Neuronal stem cell (in vitro differentiated cells): ENCODE results near the gene TGFBRAP1.

Source experiments
- DNase-seq: peaks from one replicate; pipeline ENCODE4 v3.0.0-alpha.2; 2013; ENCODE audit warnings: low spot score
- H2AFZ ChIP-seq: one replicate; pipeline ENCODE4 v1.6.1; 2013; ENCODE audit warnings: mild to moderate bottlenecking, low read length, inconsistent platforms
- H2AK5ac ChIP-seq: 2 replicates; pipeline ENCODE4 v1.6.1; 2013; ENCODE audit warnings: low read depth, mild to moderate bottlenecking, inconsistent platforms, low read length, moderate library complexity, mixed read lengths
- H2BK120ac ChIP-seq: 2 replicates; pipeline ENCODE4 v1.6.1; 2013; ENCODE audit warnings: low read depth, mild to moderate bottlenecking, inconsistent platforms, low read length, moderate library complexity, mixed read lengths
- H2BK12ac ChIP-seq: one replicate; pipeline ENCODE4 v1.6.1; 2013; ENCODE audit warnings: low read length, inconsistent platforms
- H2BK15ac ChIP-seq: 2 replicates; pipeline ENCODE4 v1.6.1; 2013; ENCODE audit warnings: mild to moderate bottlenecking, low read length, inconsistent platforms, mixed read lengths
- H2BK5ac ChIP-seq: one replicate; pipeline ENCODE4 v1.6.1; 2013; ENCODE audit warnings: inconsistent platforms, mild to moderate bottlenecking, low read length, moderate library complexity
- H3K14ac ChIP-seq: one replicate; pipeline ENCODE4 v1.6.1; 2013; ENCODE audit warnings: low read length, inconsistent platforms
- H3K18ac ChIP-seq: 2 replicates; pipeline ENCODE4 v1.6.1; 2013; ENCODE audit warnings: low read length, inconsistent platforms
- H3K23ac ChIP-seq: 2 replicates; pipeline ENCODE4 v1.6.1; 2013; ENCODE audit warnings: low read depth, mild to moderate bottlenecking, mixed read lengths, low read length, inconsistent platforms; ENCODE audit not compliant: poor library complexity
- H3K27ac ChIP-seq: replicated peaks from 3 replicates; pipeline ENCODE4 v1.5.1; 2013; ENCODE audit warnings: low read length, inconsistent platforms
- H3K27me3 ChIP-seq, 3 experiments: 2 replicates each; pipeline ENCODE4 v1.6.1; 2013; ENCODE audit warnings: low read length in 3 of 3, mild to moderate bottlenecking in 2 of 3, inconsistent platforms in 1 of 3, low read depth in 1 of 3, mixed read lengths in 1 of 3, moderate library complexity in 1 of 3; ENCODE audit not compliant: control insufficient read depth in 3 of 3, insufficient read depth in 3 of 3
- H3K36me3 ChIP-seq, 2 donors: replicated peaks in 1 of 2; 2 replicates each; pipeline ENCODE4 v1.6.1; 2013; ENCODE audit warnings: low read length in 2 of 2; ENCODE audit not compliant: control insufficient read depth in 2 of 2, insufficient read depth in 2 of 2
- H3K4ac ChIP-seq: 2 replicates; pipeline ENCODE4 v1.6.1; 2013; ENCODE audit warnings: inconsistent platforms, mild to moderate bottlenecking, low read length, moderate library complexity
- H3K4me1 ChIP-seq, 2 donors: 1 replicate in 1 of 2; 2 replicates in 1 of 2; pipeline ENCODE4 v1.6.1; 2013; ENCODE audit warnings: low read length in 2 of 2, low read depth in 1 of 2; ENCODE audit not compliant: control insufficient read depth in 2 of 2, insufficient read depth in 1 of 2
- H3K4me2 ChIP-seq: one replicate; pipeline ENCODE4 v1.6.1; 2013; ENCODE audit warnings: mild to moderate bottlenecking, low read length, inconsistent platforms; ENCODE audit not compliant: insufficient read depth, poor library complexity, severe bottlenecking
- H3K4me3 ChIP-seq, 2 donors: 2 replicates each; pipeline ENCODE4 v1.5.1; 2013; ENCODE audit warnings: low read length in 2 of 2, mild to moderate bottlenecking in 2 of 2, inconsistent platforms in 1 of 2, moderate library complexity in 1 of 2
- H3K79me1 ChIP-seq: one replicate; pipeline ENCODE4 v1.6.1; 2013; ENCODE audit warnings: low read depth, mild to moderate bottlenecking, inconsistent platforms, low read length, moderate library complexity
- H3K9ac ChIP-seq: one replicate; pipeline ENCODE4 v1.6.1; 2013; ENCODE audit warnings: mild to moderate bottlenecking, low read depth, low read length, inconsistent platforms; ENCODE audit not compliant: poor library complexity
- H3K9me3 ChIP-seq, 2 donors: replicated peaks in 1 of 2; 2 replicates each; pipeline versions ENCODE3 to v1.6.1; 2013; ENCODE audit warnings: low read length in 2 of 2, mild to moderate bottlenecking in 2 of 2, inconsistent platforms in 1 of 2, low read depth in 1 of 2, mixed read lengths in 1 of 2, moderate library complexity in 1 of 2; ENCODE audit not compliant: control insufficient read depth in 2 of 2, insufficient read depth in 1 of 2
- H4K8ac ChIP-seq: one replicate; pipeline ENCODE4 v1.6.1; 2013; ENCODE audit warnings: low read depth, mild to moderate bottlenecking, inconsistent platforms, low read length, moderate library complexity
- H4K91ac ChIP-seq: one replicate; pipeline ENCODE4 v1.6.1; 2013; ENCODE audit warnings: low read length, low read depth, mild to moderate bottlenecking, inconsistent platforms; ENCODE audit not compliant: poor library complexity
- WGBS, 2 donors: extraction: QIAGEN DNeasy Blood & Tissue Kit; methylation state at CpG; one replicate each; pipeline ENCODE4 v1.1.7; 2013; ENCODE audit warnings: missing lambda C conversion rate in 2 of 2, mixed read lengths in 1 of 2; ENCODE audit not compliant: insufficient read length in 2 of 2, insufficient replicate concordance in 1 of 2; ENCODE audit errors: extremely low coverage in 2 of 2; 5-methylcytosine and 5-hydroxymethylcytosine counted together

TGFBRAP1 gene

GRCh38 chr2:105309147-105309545, 20.4 kb downstream of the TGFBRAP1 start:
- Histone ChIP-seq H4K91ac (no peak overlapping the region), H3K9me3 (peaks cover 0 to 5% of the 10 kb centered on the region in 2 donors), H2BK5ac (no peak overlapping the region), H2AFZ (no peak overlapping the region), H3K4ac (no peak overlapping the region), H3K79me1 (peaks cover 9% of the 10 kb centered on the region), H3K4me2 (no peak overlapping the region), H2BK120ac (no peak overlapping the region), H3K18ac (no peak overlapping the region), H2BK12ac (no peak overlapping the region), H3K36me3 (peaks cover 9 to 30% of the 10 kb centered on the region in 2 donors), H3K23ac (no peak overlapping the region), H3K4me3 (no peak overlapping the region), H3K4me1 (peaks cover 8 to 10% of the 10 kb centered on the region in 2 donors), H3K27me3 (no peaks in the 10 kb centered on the region), H3K9ac (no peak overlapping the region), H2BK15ac (no peak overlapping the region), H3K27ac (no peak overlapping the region), H4K8ac (no peak overlapping the region), H2AK5ac (no peak overlapping the region), H3K14ac (no peak overlapping the region)
- DNase-seq = no peak
- WGBS, 2 donors = no CpG with 5 or more reads among the region's 4 CpGs

GRCh38 chr2:105308382-105309146, 21.0 kb downstream of the TGFBRAP1 start:
- Histone ChIP-seq H3K27ac (no peak overlapping the region), H2AFZ (no peak overlapping the region), H3K9ac (no peak overlapping the region), H3K4me2 (no peak overlapping the region), H4K91ac (no peak overlapping the region), H3K36me3 (peaks cover 9 to 30% of the 10 kb centered on the region in 2 donors), H4K8ac (no peak overlapping the region), H3K27me3 (no peaks in the 10 kb centered on the region), H3K4ac (no peak overlapping the region), H2BK15ac (no peak overlapping the region), H3K23ac (no peak overlapping the region), H3K9me3 (peaks cover 0 to 5% of the 10 kb centered on the region in 2 donors), H3K4me3 (no peak overlapping the region), H3K79me1 (peaks cover 9% of the 10 kb centered on the region), H3K14ac (no peak overlapping the region), H3K4me1 (peaks cover 8 to 10% of the 10 kb centered on the region in 2 donors), H2AK5ac (no peak overlapping the region), H2BK12ac (no peak overlapping the region), H3K18ac (no peak overlapping the region), H2BK120ac (no peak overlapping the region), H2BK5ac (no peak overlapping the region)
- DNase-seq = no peak
- WGBS, 2 donors = no CpG with 5 or more reads among the region's 15 CpGs

GRCh38 chr2:105307962-105308361, 21.6 kb downstream of the TGFBRAP1 start:
- no peak overlapping the region for H2BK15ac ChIP-seq
- WGBS, 2 donors = no CpG with 5 or more reads among the region's 17 CpGs

GRCh38 chr2:105307550-105307949, 22.0 kb downstream of the TGFBRAP1 start:
- Histone ChIP-seq H4K8ac (no peak overlapping the region), H2AFZ (no peak overlapping the region), H3K4ac (no peak overlapping the region), H2BK15ac (no peak overlapping the region), H3K23ac (no peak overlapping the region), H3K4me3 (no peak overlapping the region), H3K27me3 (no peaks in the 10 kb centered on the region), H3K79me1 (peaks cover 9% of the 10 kb centered on the region), H2BK120ac (no peak overlapping the region), H3K9ac (no peak overlapping the region), H2AK5ac (no peak overlapping the region), H3K27ac (no peak overlapping the region), H3K4me1 (peaks cover 8 to 10% of the 10 kb centered on the region in 2 donors), H4K91ac (no peak overlapping the region), H3K14ac (no peak overlapping the region), H3K18ac (no peak overlapping the region), H2BK5ac (no peak overlapping the region), H2BK12ac (no peak overlapping the region), H3K4me2 (no peak overlapping the region), H3K9me3 (peaks cover 0 to 5% of the 10 kb centered on the region in 2 donors), H3K36me3 (peaks cover 9 to 36% of the 10 kb centered on the region in 2 donors)
- no peak for DNase-seq
- WGBS, 2 donors = no CpG with 5 or more reads among the region's 19 CpGs

More at GRCh38 chr2:105307962-105308361, 21.6 kb downstream of the TGFBRAP1 start:
- Histone ChIP-seq H3K9ac (no peak overlapping the region), H3K4me2 (no peak overlapping the region), H3K4me1 (peaks cover 8 to 10% of the 10 kb centered on the region in 2 donors), H3K79me1 (peaks cover 9% of the 10 kb centered on the region), H3K9me3 (peaks cover 0 to 5% of the 10 kb centered on the region in 2 donors), H2BK5ac (no peak overlapping the region), H4K91ac (no peak overlapping the region), H3K27ac (no peak overlapping the region), H4K8ac (no peak overlapping the region), H3K18ac (no peak overlapping the region), H3K36me3 (peaks cover 9 to 34% of the 10 kb centered on the region in 2 donors), H2BK12ac (no peak overlapping the region), H3K4ac (no peak overlapping the region), H2AK5ac (no peak overlapping the region), H3K14ac (no peak overlapping the region), H3K23ac (no peak overlapping the region), H3K4me3 (no peak overlapping the region), H2AFZ (no peak overlapping the region), H2BK120ac (no peak overlapping the region), H3K27me3 (no peaks in the 10 kb centered on the region)
- DNase-seq = no peak
